Stimulated activated CD4-positive, alpha-beta T cell treated with anti-CD3 and anti-CD28 coated beads, TNF-alpha, amount 100 ng/mL, for 48 hours (primary cell): ENCODE data around the gene ITGA4.

ENCODE experiments used
- DNase-seq, 3 donors: peaks; one replicate each; pipeline ENCODE4 v3.0.0-alpha.2; 2020; ENCODE audit warnings: low read depth in 3 of 3

The ITGA4 gene

GRCh38 chr2:181515719-181516118 is 58.5 kb downstream of the ITGA4 start:
- no peak for DNase-seq

DNA sequence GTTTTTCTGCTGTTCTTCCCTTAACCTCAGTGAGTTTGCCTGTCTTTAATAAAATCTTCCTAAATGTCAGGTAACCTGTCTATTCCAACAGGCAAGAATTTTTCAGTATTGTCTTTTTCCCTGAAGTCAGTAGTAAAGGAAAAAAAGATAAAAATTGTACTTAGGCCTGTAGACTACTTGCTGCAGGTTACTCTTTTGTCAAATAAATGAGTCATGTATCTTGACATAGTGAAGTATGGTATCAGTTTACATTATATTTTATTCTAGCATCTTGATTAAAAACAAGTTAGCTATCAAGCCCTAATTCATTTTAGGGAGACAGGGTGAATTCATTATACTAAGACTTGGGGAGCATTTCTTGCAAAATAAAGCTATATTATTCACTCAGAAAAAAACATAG is 59.8 kb downstream of the ITGA4 start:
- no peak for DNase-seq

DNA sequence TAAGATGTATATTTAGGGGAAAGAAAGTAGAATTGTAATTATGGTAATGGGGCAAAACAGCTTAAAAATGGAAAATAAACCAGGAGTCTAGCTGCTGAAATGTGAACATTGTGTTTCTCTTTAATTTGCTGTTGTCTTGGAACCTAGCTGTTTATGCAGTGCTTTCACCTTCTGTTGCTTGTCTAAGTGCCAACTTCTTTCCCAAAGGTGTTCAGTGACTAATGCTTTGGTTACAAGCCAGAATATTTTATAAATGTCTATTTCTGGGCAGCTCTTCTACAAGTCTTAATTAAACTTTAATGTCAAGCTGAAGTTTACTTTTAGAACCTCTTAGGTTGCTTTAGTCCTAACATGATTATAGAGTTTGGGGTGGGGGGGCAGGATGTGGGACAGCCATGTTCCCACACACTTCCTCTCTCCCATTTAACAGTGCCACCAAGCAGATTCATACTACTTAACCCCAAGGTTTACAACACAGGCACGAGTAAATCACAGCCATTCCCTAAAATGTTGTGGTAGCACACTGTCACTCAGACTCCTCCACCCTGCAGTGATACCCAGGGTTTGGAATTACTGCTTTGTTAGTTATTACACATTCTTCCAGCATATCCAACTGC is 60.6 kb downstream of the ITGA4 start:
- no peak for DNase-seq

- no peak for DNase-seq
Observed at GRCh38 chr2:181520253-181520652, 63.1 kb downstream of the ITGA4 start.

GRCh38 chr2:181523756-181524155 is 66.6 kb downstream of the ITGA4 start:
- no peak for DNase-seq

DNA sequence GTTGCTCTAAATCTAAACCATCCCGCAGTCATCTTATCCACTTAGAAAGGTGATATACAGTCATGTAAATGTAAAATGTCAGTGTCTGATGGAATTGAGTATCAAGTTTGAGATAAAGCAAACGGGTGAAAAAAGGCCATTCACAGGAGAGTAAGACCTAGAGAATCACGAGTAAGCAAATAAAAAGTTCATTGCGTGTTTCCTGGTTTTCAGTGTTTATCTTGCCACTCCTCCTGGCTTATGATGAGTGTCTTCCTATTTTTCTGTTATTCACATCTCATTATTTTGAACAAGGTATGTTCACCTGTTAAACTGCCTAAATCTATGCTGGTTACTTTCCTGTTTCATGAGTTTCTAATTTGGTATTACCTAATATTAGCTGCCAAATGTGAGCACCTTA is 68.8 kb downstream of the ITGA4 start:
- no peak for DNase-seq

DNA sequence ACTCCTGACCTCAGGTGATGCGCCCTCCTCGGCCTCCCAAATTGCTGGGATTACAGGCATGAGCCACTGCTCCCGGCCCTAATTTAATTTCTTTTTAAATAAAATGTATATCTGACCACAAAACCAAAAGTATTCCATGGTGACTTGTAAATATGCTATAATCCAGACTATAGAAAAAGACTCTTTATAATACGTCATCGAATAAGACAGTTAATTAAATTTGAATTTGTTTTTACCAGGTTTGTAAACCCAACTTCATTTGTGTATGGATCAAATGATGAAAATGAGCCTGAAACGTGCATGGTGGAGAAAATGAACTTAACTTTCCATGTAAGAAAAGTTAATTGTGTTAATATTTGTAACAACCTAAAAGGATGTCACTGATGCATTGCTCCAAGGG is 69.9 kb downstream of the ITGA4 start:
- no peak for DNase-seq

- DNase-seq = no peak
Observed at GRCh38 chr2:181528441-181528840, 71.3 kb downstream of the ITGA4 start.

GRCh38 chr2:181536730-181537129 is 79.5 kb downstream of the ITGA4 start:
- no peak for DNase-seq

DNA sequence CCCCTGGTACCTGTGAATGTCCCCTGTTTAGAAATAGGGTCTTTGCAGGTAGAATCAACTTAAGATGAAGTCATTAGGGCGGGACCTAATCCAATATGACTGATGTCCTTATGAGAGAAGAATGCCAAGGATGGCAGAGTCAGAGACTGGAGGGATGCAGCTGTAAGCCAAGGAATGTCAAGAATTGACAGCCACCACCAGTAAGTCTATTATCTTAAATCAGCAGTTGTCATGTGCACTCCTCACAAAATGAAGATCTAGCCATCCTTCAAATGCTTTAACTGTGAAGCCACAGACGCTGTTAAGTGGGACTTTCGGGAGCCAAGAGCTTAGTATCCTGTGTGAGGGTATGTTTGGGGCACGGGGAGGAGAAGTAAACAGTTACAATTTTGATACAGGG is 83.2 kb downstream of the ITGA4 start:
- no peak for DNase-seq

DNA sequence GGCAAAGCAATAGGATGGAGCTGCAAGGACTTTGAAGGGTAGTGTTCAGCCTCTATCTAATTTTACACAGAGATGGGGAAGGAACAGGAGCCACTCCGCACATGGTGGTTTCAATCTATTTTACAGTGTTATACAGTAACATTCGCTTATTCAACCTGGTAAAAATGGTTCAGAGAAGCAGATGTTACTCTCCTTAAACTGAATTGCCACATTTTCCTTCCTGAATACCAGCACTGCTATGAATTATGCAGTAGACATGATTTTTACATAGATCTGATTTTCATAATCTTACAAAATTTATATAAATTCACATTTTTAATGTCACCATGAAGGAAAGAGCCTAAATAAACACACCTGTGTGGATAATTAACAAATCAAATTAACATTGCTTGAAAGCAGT is 85.0 kb downstream of the ITGA4 start:
- no peak for DNase-seq

- DNase-seq = no peak
Observed at GRCh38 chr2:181546086-181546485, 88.9 kb downstream of the ITGA4 start.

DNA sequence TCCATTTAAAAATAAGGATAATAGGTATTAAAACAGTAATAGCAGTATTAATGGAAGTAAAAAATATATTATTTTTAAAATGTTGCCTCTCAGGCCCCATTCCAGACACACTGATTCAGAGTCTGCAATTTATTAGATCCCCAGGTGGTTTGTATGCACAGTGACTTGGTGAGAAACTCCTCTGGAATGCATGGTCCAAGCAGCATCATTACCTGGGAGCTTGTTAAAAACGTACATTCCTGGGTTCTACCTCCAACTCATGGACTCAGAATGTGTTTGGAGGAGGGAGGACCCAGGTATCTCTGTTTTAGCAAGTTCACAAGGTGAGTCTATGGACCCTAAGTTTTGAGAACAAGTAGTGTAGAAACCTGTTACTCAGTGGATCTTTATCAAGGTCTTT is 95.6 kb downstream of the ITGA4 start:
- DNase-seq = no peak

- no peak for DNase-seq
Observed at GRCh38 chr2:181553244-181553643, 96.1 kb downstream of the ITGA4 start.

GRCh38 chr2:181554061-181554830 is 97.1 kb downstream of the ITGA4 start:
- no peak for DNase-seq

DNA sequence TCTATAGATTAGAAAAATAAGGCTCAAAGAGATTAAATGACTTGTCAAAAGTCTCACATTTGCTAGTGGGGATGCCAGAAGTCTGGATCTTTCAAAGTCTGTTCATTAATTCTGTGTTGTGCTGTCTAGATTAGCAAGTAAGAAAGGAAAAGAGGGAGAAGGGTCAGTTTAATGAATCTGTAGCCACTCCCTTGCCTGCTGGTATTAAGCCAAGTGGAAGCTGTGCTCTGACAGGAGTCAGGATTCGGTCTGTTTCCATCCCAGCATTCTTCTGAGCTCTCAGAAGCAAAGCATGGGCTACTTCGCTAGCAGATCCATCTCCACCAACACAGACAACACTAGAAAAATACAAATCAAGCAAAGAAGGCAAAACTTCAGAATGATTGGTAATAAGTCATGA is 101.2 kb downstream of the ITGA4 start:
- no peak for DNase-seq

DNA sequence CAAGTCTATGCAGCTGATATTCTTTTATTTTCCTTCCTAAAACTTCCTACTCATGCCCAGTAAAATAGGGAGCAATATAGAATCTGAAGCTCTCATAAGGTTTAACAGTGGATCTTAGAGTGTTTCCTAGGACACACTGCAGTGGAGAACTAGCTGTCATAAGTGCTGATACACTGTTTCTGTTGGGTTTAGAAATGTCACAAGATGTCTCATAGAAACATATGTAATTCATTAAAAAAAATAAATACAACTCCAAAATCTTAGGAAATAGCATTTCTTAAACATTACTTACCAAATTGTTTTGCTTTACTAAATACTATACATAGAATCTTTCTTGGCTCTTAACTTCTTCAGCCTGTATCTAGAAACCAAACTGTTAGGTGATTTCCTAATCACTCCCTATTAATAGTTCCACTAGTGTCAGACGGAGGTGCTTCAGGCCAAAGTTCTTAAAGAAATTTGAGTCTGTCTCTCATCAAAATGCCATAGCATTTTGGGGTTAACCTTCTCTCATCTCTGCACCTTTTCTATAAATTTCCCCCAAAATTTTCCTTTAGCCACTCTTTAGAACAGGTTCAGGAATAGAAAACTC is 106.0 kb downstream of the ITGA4 start:
- no peak for DNase-seq

GRCh38 chr2:181566334-181567032 is 109.3 kb downstream of the ITGA4 start:
- DNase-seq = no peak

DNA sequence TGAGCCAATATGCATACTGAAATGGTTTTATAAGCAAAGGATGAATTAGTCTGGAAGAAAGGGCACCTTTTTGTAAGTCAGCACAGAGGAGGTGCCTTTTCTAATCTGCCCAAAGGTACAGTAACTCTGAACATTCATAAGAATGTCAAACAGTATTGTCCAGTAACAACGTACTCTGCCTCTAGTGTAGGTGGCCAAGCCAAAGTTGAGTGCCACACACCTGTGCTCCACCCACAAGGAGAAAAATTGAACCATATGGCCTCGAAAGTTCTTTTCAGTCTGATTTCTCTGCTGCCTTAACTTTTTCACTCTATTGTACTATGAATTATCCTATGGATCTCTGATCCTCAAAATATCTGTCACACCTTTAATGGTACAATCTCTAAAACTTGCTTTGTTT is 112.9 kb downstream of the ITGA4 start:
- DNase-seq = no peak

GRCh38 chr2:181570833-181571661 is 113.9 kb downstream of the ITGA4 start:
- DNase-seq = no peak

DNA sequence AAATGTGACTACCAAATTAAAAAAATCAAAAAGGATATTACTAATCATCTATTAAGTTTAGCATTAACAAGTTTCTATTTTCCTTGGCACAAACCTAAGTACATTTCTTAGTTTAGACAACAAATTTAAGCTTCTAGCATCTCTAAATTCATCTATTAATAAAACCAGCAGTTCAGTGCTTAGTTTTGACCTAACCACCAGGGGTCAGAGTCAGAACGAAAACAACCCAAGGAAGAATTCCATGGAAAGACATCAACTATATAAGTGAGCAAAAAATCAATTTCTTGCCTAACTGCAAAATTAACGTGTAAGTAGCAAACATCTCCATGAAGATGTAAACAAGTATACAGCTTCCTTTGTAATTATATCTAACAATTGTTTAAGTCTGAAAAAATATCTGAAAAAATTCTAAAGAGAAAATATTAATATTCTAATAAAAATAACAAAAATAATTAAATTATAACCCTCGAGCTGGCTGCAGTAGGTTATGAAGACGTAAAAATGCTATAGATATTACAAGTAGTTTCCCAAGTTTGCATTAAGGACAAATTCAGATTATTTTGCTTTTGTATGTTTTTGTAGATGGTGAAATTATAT is 116.1 kb downstream of the ITGA4 start:
- no peak for DNase-seq
